Neural cell (in vitro differentiated cells): Measurements from ENCODE around the gene ADARB2. TPM values are rescaled to one million over a fixed set of nuclear protein-coding genes. Genes with fewer than 3 reads are reported as not detected.

Source experiments
- H2AFZ ChIP-seq: fragments of 200-600, 300-800 bp; sonication (generic), shearing (Covaris generic); 2 replicates; pipeline ENCODE4 v1.6.0; 2014; ENCODE audit warnings: low read depth, mild to moderate bottlenecking, antibody characterized with exemption, low read length, moderate library complexity
- H3F3A ChIP-seq: fragments of 200-600 bp; shearing (Covaris generic); 2 replicates; pipeline ENCODE4 v1.6.1; 2016; ENCODE audit warnings: mild to moderate bottlenecking, moderate library complexity, mixed read lengths, antibody characterized with exemption, low read length; ENCODE audit not compliant: insufficient read depth, poor library complexity, severe bottlenecking
- H3K27ac ChIP-seq: fragments of 200-600, 300-800 bp; sonication (generic), shearing (Covaris generic); 2 replicates; pipeline ENCODE4 v1.5.1; 2014; ENCODE audit warnings: mild to moderate bottlenecking, low read length, moderate library complexity
- H3K27me3 ChIP-seq: fragments of 300-800, 200-600 bp; sonication (generic), shearing (Covaris generic); 2 replicates; pipeline ENCODE4 v1.6.0; 2014; ENCODE audit warnings: mild to moderate bottlenecking, low read depth, low read length, moderate library complexity; ENCODE audit not compliant: insufficient read depth
- H3K36me3 ChIP-seq: fragments of 300-800, 200-600 bp; sonication (generic), shearing (Covaris generic); 2 replicates; pipeline ENCODE4 v1.5.1; 2014; ENCODE audit warnings: mild to moderate bottlenecking, antibody characterized with exemption, low read length, moderate library complexity; ENCODE audit not compliant: insufficient read depth
- H3K4me2 ChIP-seq: fragments of 300-800, 200-600 bp; sonication (generic), shearing (Covaris generic); 2 replicates; pipeline ENCODE4 v1.6.0; 2014; ENCODE audit warnings: mild to moderate bottlenecking, low read length
- H3K4me3 ChIP-seq: fragments of 300-800, 200-600 bp; sonication (generic), shearing (Covaris generic); 2 replicates; pipeline ENCODE4 v1.5.1; 2014; ENCODE audit warnings: mild to moderate bottlenecking, low read length, moderate library complexity
- H3K79me2 ChIP-seq: fragments of 200-600 bp; shearing (Covaris generic); replicated peaks from 2 replicates; pipeline ENCODE4 v1.6.0; 2014; ENCODE audit warnings: mild to moderate bottlenecking, low read length, moderate library complexity; ENCODE audit not compliant: insufficient read depth
- H3K9ac ChIP-seq: fragments of 300-800, 200-600 bp; sonication (generic), shearing (Covaris generic); 2 replicates; pipeline ENCODE4 v1.6.1; 2016; ENCODE audit warnings: mild to moderate bottlenecking, low read length, mixed read lengths
- H3K9me2 ChIP-seq: fragments of 200-600 bp; shearing (Covaris generic); 2 replicates; pipeline ENCODE4 v1.6.1; 2016; ENCODE audit warnings: mild to moderate bottlenecking, low read length, mixed read lengths; ENCODE audit not compliant: insufficient read depth
- H3K9me3 ChIP-seq: fragments of 200-600, 300-800 bp; sonication (generic), shearing (Covaris generic); 2 replicates; pipeline ENCODE4 v1.6.1; 2016; ENCODE audit warnings: mild to moderate bottlenecking, mixed run types, low read length, moderate library complexity, mixed read lengths
- H4K20me1 ChIP-seq: fragments of 200-600 bp; shearing (Covaris generic); 2 replicates; pipeline ENCODE4 v1.6.1; 2016; ENCODE audit warnings: mild to moderate bottlenecking, mixed run types; ENCODE audit not compliant: insufficient read depth
- EP300 ChIP-seq: fragments of 450-650 bp; conservative IDR thresholded peaks from 2 replicates; pipeline ENCODE4 v1.6.1; 2014; ENCODE audit warnings: antibody characterized with exemption, mild to moderate bottlenecking, moderate library complexity; ENCODE audit not compliant: poor library complexity, severe bottlenecking
- EZH2 ChIP-seq: fragments of 200-600, 300-800 bp; shearing (Covaris generic), sonication (generic); IDR thresholded peaks from 2 replicates; pipeline ENCODE4 v1.6.1; 2014; ENCODE audit warnings: antibody characterized with exemption, low read length, borderline replicate concordance, mild to moderate bottlenecking; ENCODE audit not compliant: insufficient read depth, poor library complexity, severe bottlenecking
- MXI1 ChIP-seq: fragments of 450-650 bp; conservative IDR thresholded peaks from 2 replicates; pipeline ENCODE4 v1.6.1; 2014; ENCODE audit warnings: antibody characterized with exemption, mild to moderate bottlenecking; ENCODE audit not compliant: poor library complexity, severe bottlenecking
- POLR2AphosphoS5 ChIP-seq: IDR thresholded peaks from 2 replicates; pipeline ENCODE4 v1.6.1; 2012
- RAD21 ChIP-seq: fragments of 450-650 bp; conservative IDR thresholded peaks from 2 replicates; pipeline ENCODE4 v1.6.1; 2014; ENCODE audit warnings: antibody characterized with exemption, mild to moderate bottlenecking, moderate library complexity
- SMC3 ChIP-seq: fragments of 450-650 bp; conservative IDR thresholded peaks from 2 replicates; pipeline ENCODE4 v1.6.1; 2014; ENCODE audit warnings: antibody characterized with exemption, mild to moderate bottlenecking, moderate library complexity; ENCODE audit not compliant: poor library complexity
- TAF1 ChIP-seq: IDR thresholded peaks from 2 replicates; pipeline ENCODE4 v1.6.1; 2012; ENCODE audit warnings: low read depth
- polyA plus RNA-seq: library from polyadenylated mRNA; depleted of rRNA; stranded (reverse); fragments of >200 nt; gene quantifications from 2 replicates; pipeline ENCODE4 v1.2.3, GENCODE V29; 2014
- TF ChIP-seq, protein P1 (sequence below): IDR thresholded peaks from 2 replicates; pipeline ENCODE4 v1.6.1; 2012; ENCODE audit warnings: borderline replicate concordance
- TF ChIP-seq, protein P2 (sequence below): fragments of 450-650 bp; IDR thresholded peaks from 2 replicates; pipeline ENCODE4 v1.5.1; 2014; ENCODE audit warnings: antibody characterized with exemption, mild to moderate bottlenecking, moderate library complexity; ENCODE audit not compliant: poor library complexity, severe bottlenecking

ADARB2 gene
- polyA plus RNA-seq, 1 donor from 2014 or later: 3.6 TPM

DNA sequence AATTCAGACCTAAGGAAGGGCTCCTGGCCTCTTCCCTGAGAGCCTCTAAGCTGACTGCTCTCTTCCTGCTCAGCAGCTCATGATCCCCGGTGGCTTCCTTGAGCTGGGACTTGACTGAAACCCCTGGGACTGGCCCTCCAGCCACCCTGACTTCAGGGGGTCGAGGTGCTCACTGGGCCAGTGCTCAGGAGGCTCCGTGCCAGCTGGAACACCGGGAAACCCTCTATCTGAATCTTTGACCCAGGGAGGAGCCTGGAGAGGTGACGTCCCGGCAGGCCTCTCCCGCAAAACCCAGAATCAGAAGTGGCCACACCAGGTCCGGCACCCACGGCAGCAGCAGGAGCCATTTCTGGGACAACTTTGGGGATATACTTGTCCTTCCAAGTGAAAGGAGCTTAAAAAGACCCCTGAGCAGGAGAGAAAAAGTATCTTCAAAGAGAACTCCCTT, 570.5 kb downstream of the ADARB2 start:
- Histone ChIP-seq H3K9ac (no peak overlapping the region), H3K27me3 (no peaks in the 10 kb centered on the region), H3F3A (no peaks in the 10 kb centered on the region), H3K79me2 (no peaks in the 10 kb centered on the region), H3K4me3 (no peak overlapping the region), H3K36me3 (no peaks in the 10 kb centered on the region), H3K9me2 (no peaks in the 10 kb centered on the region), H4K20me1 (no peaks in the 10 kb centered on the region), H2AFZ (no peak overlapping the region), H3K4me2 (no peak overlapping the region), H3K27ac (no peak overlapping the region), H3K9me3 (no peaks in the 10 kb centered on the region)
- TF ChIP-seq POLR2AphosphoS5: no peak
- TF ChIP-seq, protein P1, sequence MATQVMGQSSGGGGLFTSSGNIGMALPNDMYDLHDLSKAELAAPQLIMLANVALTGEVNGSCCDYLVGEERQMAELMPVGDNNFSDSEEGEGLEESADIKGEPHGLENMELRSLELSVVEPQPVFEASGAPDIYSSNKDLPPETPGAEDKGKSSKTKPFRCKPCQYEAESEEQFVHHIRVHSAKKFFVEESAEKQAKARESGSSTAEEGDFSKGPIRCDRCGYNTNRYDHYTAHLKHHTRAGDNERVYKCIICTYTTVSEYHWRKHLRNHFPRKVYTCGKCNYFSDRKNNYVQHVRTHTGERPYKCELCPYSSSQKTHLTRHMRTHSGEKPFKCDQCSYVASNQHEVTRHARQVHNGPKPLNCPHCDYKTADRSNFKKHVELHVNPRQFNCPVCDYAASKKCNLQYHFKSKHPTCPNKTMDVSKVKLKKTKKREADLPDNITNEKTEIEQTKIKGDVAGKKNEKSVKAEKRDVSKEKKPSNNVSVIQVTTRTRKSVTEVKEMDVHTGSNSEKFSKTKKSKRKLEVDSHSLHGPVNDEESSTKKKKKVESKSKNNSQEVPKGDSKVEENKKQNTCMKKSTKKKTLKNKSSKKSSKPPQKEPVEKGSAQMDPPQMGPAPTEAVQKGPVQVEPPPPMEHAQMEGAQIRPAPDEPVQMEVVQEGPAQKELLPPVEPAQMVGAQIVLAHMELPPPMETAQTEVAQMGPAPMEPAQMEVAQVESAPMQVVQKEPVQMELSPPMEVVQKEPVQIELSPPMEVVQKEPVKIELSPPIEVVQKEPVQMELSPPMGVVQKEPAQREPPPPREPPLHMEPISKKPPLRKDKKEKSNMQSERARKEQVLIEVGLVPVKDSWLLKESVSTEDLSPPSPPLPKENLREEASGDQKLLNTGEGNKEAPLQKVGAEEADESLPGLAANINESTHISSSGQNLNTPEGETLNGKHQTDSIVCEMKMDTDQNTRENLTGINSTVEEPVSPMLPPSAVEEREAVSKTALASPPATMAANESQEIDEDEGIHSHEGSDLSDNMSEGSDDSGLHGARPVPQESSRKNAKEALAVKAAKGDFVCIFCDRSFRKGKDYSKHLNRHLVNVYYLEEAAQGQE: no peak
- no peak for TF ChIP-seq EP300
- no peak for TF ChIP-seq MXI1
- TF ChIP-seq, protein P2, sequence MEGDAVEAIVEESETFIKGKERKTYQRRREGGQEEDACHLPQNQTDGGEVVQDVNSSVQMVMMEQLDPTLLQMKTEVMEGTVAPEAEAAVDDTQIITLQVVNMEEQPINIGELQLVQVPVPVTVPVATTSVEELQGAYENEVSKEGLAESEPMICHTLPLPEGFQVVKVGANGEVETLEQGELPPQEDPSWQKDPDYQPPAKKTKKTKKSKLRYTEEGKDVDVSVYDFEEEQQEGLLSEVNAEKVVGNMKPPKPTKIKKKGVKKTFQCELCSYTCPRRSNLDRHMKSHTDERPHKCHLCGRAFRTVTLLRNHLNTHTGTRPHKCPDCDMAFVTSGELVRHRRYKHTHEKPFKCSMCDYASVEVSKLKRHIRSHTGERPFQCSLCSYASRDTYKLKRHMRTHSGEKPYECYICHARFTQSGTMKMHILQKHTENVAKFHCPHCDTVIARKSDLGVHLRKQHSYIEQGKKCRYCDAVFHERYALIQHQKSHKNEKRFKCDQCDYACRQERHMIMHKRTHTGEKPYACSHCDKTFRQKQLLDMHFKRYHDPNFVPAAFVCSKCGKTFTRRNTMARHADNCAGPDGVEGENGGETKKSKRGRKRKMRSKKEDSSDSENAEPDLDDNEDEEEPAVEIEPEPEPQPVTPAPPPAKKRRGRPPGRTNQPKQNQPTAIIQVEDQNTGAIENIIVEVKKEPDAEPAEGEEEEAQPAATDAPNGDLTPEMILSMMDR: no peak
- no peak for TF ChIP-seq TAF1
- TF ChIP-seq RAD21: no peak
- TF ChIP-seq SMC3: no peak
- TF ChIP-seq EZH2: no peak

DNA sequence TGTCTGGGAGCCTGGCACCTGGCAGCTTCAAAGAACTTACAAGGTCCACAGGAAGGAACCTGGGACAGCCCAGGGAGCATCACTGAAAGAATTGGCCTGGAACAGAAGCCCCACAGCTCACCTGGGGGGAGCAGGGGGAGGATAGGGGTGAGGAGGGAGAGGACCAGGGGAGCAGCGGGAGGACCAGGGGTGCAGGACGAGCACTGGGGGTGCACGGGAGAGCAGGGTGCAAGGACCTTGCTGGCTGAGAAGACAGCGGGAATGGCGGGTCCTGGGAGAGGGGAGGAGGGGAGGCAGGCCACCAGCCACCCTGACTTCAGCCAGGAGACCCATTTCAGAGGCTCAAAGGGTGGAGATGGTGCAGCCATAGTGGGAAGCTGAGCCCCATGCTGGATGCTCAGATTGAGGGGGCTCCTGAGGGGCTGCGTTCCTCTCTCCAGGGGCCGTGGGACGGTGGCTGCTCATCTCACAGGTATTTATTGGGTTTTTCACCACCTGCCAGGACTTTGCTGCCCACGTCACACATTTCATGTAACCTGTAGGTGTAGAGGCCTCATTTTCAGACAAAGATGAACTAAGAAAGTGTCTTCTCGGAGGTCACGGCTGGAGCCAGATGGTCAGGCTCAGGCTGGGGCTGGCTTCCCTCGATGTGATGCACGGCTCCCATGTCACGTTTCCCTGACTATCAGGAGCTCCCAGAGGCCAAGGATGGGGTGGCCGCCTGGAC, 571.1 kb downstream of the ADARB2 start:
- H3K36me3 ChIP-seq: no peaks in the 10 kb centered on the region
- H3K27me3 ChIP-seq: no peaks in the 10 kb centered on the region
- H4K20me1 ChIP-seq: no peaks in the 10 kb centered on the region
- H3K9me3 ChIP-seq: no peaks in the 10 kb centered on the region
- no peak overlapping the region for H3K4me3 ChIP-seq
- no peak overlapping the region for H2AFZ ChIP-seq
- H3K27ac ChIP-seq: no peak overlapping the region
- no peak overlapping the region for H3K9ac ChIP-seq
- TF ChIP-seq POLR2AphosphoS5: no peak
- no peak for TF ChIP-seq MXI1
- TF ChIP-seq RAD21: no peak
- no peak for TF ChIP-seq EZH2
- TF ChIP-seq, protein P2: no peak
- TF ChIP-seq SMC3: no peak
- TF ChIP-seq, protein P1: no peak
- no peak for TF ChIP-seq EP300
- no peak for TF ChIP-seq TAF1
- no peaks in the 10 kb centered on the region for H3F3A ChIP-seq
- H3K9me2 ChIP-seq: no peaks in the 10 kb centered on the region
- no peaks in the 10 kb centered on the region for H3K79me2 ChIP-seq
- no peak overlapping the region for H3K4me2 ChIP-seq
